H1 (cell line): ENCODE results near the gene TBC1D7. TPM values are rescaled to one million over a fixed set of nuclear protein-coding genes. Genes with fewer than 3 reads are reported as not detected.

Experiments
- CTCF ChIA-PET: fragments of 300-600 bp; sonication (Branson Sonifier 250); formaldehyde crosslinking; loops from one replicate; lab custom pipeline; 2021; ENCODE audit not compliant: partially characterized antibody; lab: Charles Lee
- POLR2A ChIA-PET: fragments of 300-600 bp; sonication (Branson Sonifier 250); formaldehyde crosslinking; loops from one replicate; lab custom pipeline; 2021; ENCODE audit warnings: inconsistent platforms; ENCODE audit not compliant: partially characterized antibody; lab: Charles Lee
- DNase-seq, 2 experiments: peaks; one replicate each; pipeline versions ENCODE4 v3.0.0 to v3.0.0-alpha.2; 2010 to 2022; ENCODE audit warnings: low spot score in 2 of 2, low read depth in 1 of 2, mixed read lengths in 1 of 2
- FAIRE-seq: peaks from 2 replicates; lab custom pipeline; 2011; peaks lifted over from hg19 to GRCh38; lab: Jason Lieb, UNC
- H2AFZ ChIP-seq: 2 replicates; pipeline ENCODE4 v1.8.1; 2012; ENCODE audit warnings: low read length, inconsistent platforms
- H2AK5ac ChIP-seq: 2 replicates; pipeline ENCODE4 v1.6.1; 2013; ENCODE audit warnings: low read depth, low read length
- H2BK120ac ChIP-seq: replicated peaks from 2 replicates; pipeline ENCODE3; 2013; ENCODE audit warnings: low read depth, low read length, inconsistent platforms
- H2BK12ac ChIP-seq: 2 replicates; pipeline ENCODE4 v1.6.1; 2013; ENCODE audit warnings: low read depth, low read length
- H2BK15ac ChIP-seq: 2 replicates; pipeline ENCODE4 v1.6.1; 2013; ENCODE audit warnings: low read length
- H2BK20ac ChIP-seq: 2 replicates; pipeline ENCODE4 v1.6.1; 2013; ENCODE audit warnings: low read length
- H2BK5ac ChIP-seq: 2 replicates; pipeline ENCODE4 v1.6.1; 2013; ENCODE audit warnings: low read depth, low read length
- H3K14ac ChIP-seq: 2 replicates; pipeline ENCODE4 v1.6.1; 2013; ENCODE audit warnings: inconsistent platforms; ENCODE audit not compliant: insufficient read length
- H3K18ac ChIP-seq: 2 replicates; pipeline ENCODE4 v1.6.1; 2013; ENCODE audit warnings: low read length; ENCODE audit errors: extremely low read depth
- H3K23ac ChIP-seq: 2 replicates; pipeline ENCODE4 v1.6.1; 2013; ENCODE audit warnings: inconsistent platforms; ENCODE audit not compliant: insufficient read length
- H3K23me2 ChIP-seq: 2 replicates; pipeline ENCODE4 v1.6.1; 2013; ENCODE audit warnings: low read depth, low read length
- H3K27ac ChIP-seq: 2 replicates; pipeline ENCODE4 v1.6.1; 2011; ENCODE audit warnings: low read depth, low read length, inconsistent platforms
- H3K27me3 ChIP-seq, 4 experiments: replicated peaks in 1 of 4; 1 replicate in 1 of 4; 2 replicates in 3 of 4; pipeline versions ENCODE4 v1.6.1 to v1.8.1; 2011 to 2013; ENCODE audit warnings: low read length in 3 of 4, mild to moderate bottlenecking in 3 of 4, inconsistent platforms in 2 of 4, mixed read lengths in 2 of 4, moderate library complexity in 1 of 4; ENCODE audit not compliant: control insufficient read depth in 3 of 4, insufficient read depth in 3 of 4; ENCODE audit errors: extremely low read depth in 1 of 4
- H3K36me3 ChIP-seq, 4 experiments: 2 replicates each; pipeline versions ENCODE4 v1.6.1 to v1.8.1; 2011 to 2013; ENCODE audit warnings: mild to moderate bottlenecking in 4 of 4, low read length in 3 of 4, moderate library complexity in 2 of 4, control low read depth in 1 of 4, inconsistent platforms in 1 of 4; ENCODE audit not compliant: insufficient read depth in 4 of 4, control insufficient read depth in 2 of 4
- H3K4ac ChIP-seq: replicated peaks from 2 replicates; pipeline ENCODE3; 2013; ENCODE audit warnings: low read length, low read depth, mixed read lengths, inconsistent platforms; ENCODE audit not compliant: insufficient read length
- H3K4me1 ChIP-seq, 4 experiments: replicated peaks in 1 of 4; 1 replicate in 1 of 4; 2 replicates in 3 of 4; pipeline versions ENCODE4 v1.6.1 to v1.8.1; 2011 to 2013; ENCODE audit warnings: low read length in 3 of 4, inconsistent platforms in 2 of 4, mixed read lengths in 1 of 4; ENCODE audit not compliant: insufficient read depth in 4 of 4, control insufficient read depth in 3 of 4
- H3K4me2 ChIP-seq, 2 experiments: 2 replicates each; pipeline versions ENCODE4 v1.6.1 to v1.8.1; 2011 to 2013; ENCODE audit warnings: low read depth in 2 of 2, low read length in 2 of 2, control low read depth in 1 of 2, inconsistent platforms in 1 of 2, mild to moderate bottlenecking in 1 of 2; ENCODE audit not compliant: insufficient read depth in 1 of 2
- H3K4me3 ChIP-seq, 4 experiments: fragments of 200-600, 300-600 bp in 1 of 4; sonication (generic), shearing (Covaris generic), sonication (Bioruptor Twin) in 1 of 4; 2 replicates each; pipeline versions ENCODE4 v1.5.1 to v1.8.1; 2011 to 2016; ENCODE audit warnings: low read length in 4 of 4, low read depth in 3 of 4, control low read depth in 2 of 4, inconsistent platforms in 2 of 4, mild to moderate bottlenecking in 2 of 4, mixed read lengths in 1 of 4, moderate library complexity in 1 of 4; ENCODE audit not compliant: insufficient read depth in 2 of 4; ENCODE audit errors: extremely low read depth in 1 of 4
- H3K56ac ChIP-seq: replicated peaks from 2 replicates; pipeline ENCODE3; 2013; ENCODE audit warnings: low read depth, mild to moderate bottlenecking, mixed read lengths, low read length, inconsistent platforms; ENCODE audit not compliant: insufficient read length
- H3K79me1 ChIP-seq: 2 replicates; pipeline ENCODE4 v1.6.1; 2013; ENCODE audit warnings: low read depth, low read length, control low read depth
- H3K79me2 ChIP-seq, 2 experiments: 2 replicates each; pipeline versions ENCODE4 v1.6.1 to v1.8.1; 2012 to 2013; ENCODE audit warnings: low read length in 2 of 2, mild to moderate bottlenecking in 2 of 2, inconsistent platforms in 1 of 2; ENCODE audit not compliant: insufficient read depth in 2 of 2, control insufficient read depth in 1 of 2
- H3K9ac ChIP-seq, 4 experiments: replicated peaks in 1 of 4; 1 replicate in 1 of 4; 2 replicates in 3 of 4; pipeline versions ENCODE4 v1.6.1 to v1.8.1; 2011 to 2013; ENCODE audit warnings: low read depth in 3 of 4, low read length in 3 of 4, control low read depth in 2 of 4, mild to moderate bottlenecking in 2 of 4, moderate library complexity in 2 of 4, inconsistent platforms in 1 of 4; ENCODE audit errors: extremely low read depth in 1 of 4
- H3K9me3 ChIP-seq, 2 experiments: 2 replicates each; pipeline versions ENCODE4 v1.6.1 to v1.8.1; 2012 to 2013; ENCODE audit warnings: mild to moderate bottlenecking in 2 of 2, moderate library complexity in 2 of 2, control low read depth in 1 of 2, inconsistent platforms in 1 of 2, low read depth in 1 of 2, low read length in 1 of 2, mixed read lengths in 1 of 2; ENCODE audit not compliant: insufficient read depth in 2 of 2
- H4K20me1 ChIP-seq, 2 experiments: replicated peaks in 1 of 2; 2 replicates each; pipeline versions ENCODE3 to v1.8.1; 2011 to 2013; ENCODE audit warnings: inconsistent platforms in 2 of 2, low read length in 2 of 2, mild to moderate bottlenecking in 1 of 2; ENCODE audit not compliant: insufficient read depth in 2 of 2, control insufficient read depth in 1 of 2
- H4K5ac ChIP-seq: 2 replicates; pipeline ENCODE4 v1.6.1; 2013; ENCODE audit warnings: low read length, low read depth, mixed read lengths, inconsistent platforms; ENCODE audit not compliant: insufficient read length
- H4K8ac ChIP-seq: 2 replicates; pipeline ENCODE4 v1.8.0; 2013; ENCODE audit warnings: mild to moderate bottlenecking, moderate library complexity, low read length, inconsistent platforms; ENCODE audit not compliant: insufficient read depth; ENCODE audit errors: extremely low read depth
- H4K91ac ChIP-seq: replicated peaks from 2 replicates; pipeline ENCODE3; 2013; ENCODE audit warnings: low read length, mixed read lengths, inconsistent platforms; ENCODE audit not compliant: insufficient read length
- BACH1 ChIP-seq: IDR thresholded peaks from 2 replicates; pipeline ENCODE4 v1.6.1; 2012; ENCODE audit warnings: low read length, improper control_type of control experiment
- BCL11A ChIP-seq, 2 experiments: IDR thresholded peaks; one replicate each; pipeline ENCODE4 v1.6.1; 2011; ENCODE audit warnings: low read depth in 2 of 2, low read length in 2 of 2, mild to moderate bottlenecking in 2 of 2
- CEBPB ChIP-seq: IDR thresholded peaks from 2 replicates; pipeline ENCODE4 v1.6.1; 2012; ENCODE audit warnings: low read depth, low read length
- HDAC2 ChIP-seq, 2 experiments: fragments of 300-600 bp in 1 of 2; sonication (generic) in 1 of 2; IDR thresholded peaks; 2 replicates each; pipeline ENCODE4 v1.6.1; 2011 to 2012; ENCODE audit warnings: low read depth in 2 of 2, low read length in 2 of 2, mild to moderate bottlenecking in 2 of 2, moderate library complexity in 2 of 2, borderline replicate concordance in 1 of 2, inconsistent platforms in 1 of 2
- RFX5 ChIP-seq: IDR thresholded peaks from 2 replicates; pipeline ENCODE4 v1.6.1; 2011; ENCODE audit warnings: low read depth, low read length, improper control_type of control experiment, borderline replicate concordance
- SIN3A ChIP-seq, 2 experiments: IDR thresholded peaks in 1 of 2; conservative IDR thresholded peaks in 1 of 2; 2 replicates each; pipeline ENCODE4 v1.6.1; 2011 to 2012; ENCODE audit warnings: low read length in 2 of 2, improper control_type of control experiment in 1 of 2, low read depth in 1 of 2, mild to moderate bottlenecking in 1 of 2
- TAF7 ChIP-seq: optimal IDR thresholded peaks from 2 replicates; pipeline ENCODE3; 2011; ENCODE audit warnings: low read depth, mild to moderate bottlenecking, inconsistent platforms, low read length, moderate library complexity, borderline replicate concordance
- YY1 ChIP-seq: IDR thresholded peaks from 2 replicates; pipeline ENCODE4 v1.6.1; 2011; ENCODE audit warnings: low read depth, mild to moderate bottlenecking, low read length
- WGBS, 2 experiments: shearing (Covaris generic) in 1 of 2; methylation state at CpG; one replicate each; pipeline versions ENCODE4 v1.1.6 to v1.1.7; 2013 to 2015; ENCODE audit warnings: low lambda C conversion rate in 2 of 2, mixed read lengths in 2 of 2, inconsistent platforms in 1 of 2, low coverage in 1 of 2, missing lambda C conversion rate in 1 of 2; ENCODE audit not compliant: insufficient replicate concordance in 2 of 2, insufficient coverage in 1 of 2, insufficient read length in 1 of 2; ENCODE audit errors: extremely low coverage in 1 of 2, missing lambda C conversion rate in 1 of 2; 5-methylcytosine and 5-hydroxymethylcytosine counted together
- polyA plus RNA-seq, 7 experiments: library from polyadenylated mRNA; depleted of rRNA in 3 of 7; stranded (reverse) in 5 of 7; unstranded in 2 of 7; fragments of >200 nt in 5 of 7; fragments of 200-250 nt in 2 of 7; gene quantifications; 1 replicate in 5 of 7; 2 replicates in 1 of 7; 4 replicates in 1 of 7; pipeline versions ENCODE4 v1.2.1 to v1.2.3, GENCODE V29; 2011 to 2013; ENCODE audit warnings: missing spikeins in 2 of 7, mixed read lengths in 2 of 7
- total RNA-seq: library from RNA; stranded (reverse); fragmentation: NEBNext Ultra II Directional; extraction: Animal tissue kit (Norgen Biotek cat#: 25700); gene quantifications from 2 replicates; pipeline ENCODE4 v1.2.1, GENCODE V29; 2021

Gene TBC1D7
- total and polyA plus RNA-seq, 2 of the 8 experiments (the other 6 are each of a cell fraction or from before 2014, with no cell fraction given), result 46.1 to 55.2 TPM

DNA sequence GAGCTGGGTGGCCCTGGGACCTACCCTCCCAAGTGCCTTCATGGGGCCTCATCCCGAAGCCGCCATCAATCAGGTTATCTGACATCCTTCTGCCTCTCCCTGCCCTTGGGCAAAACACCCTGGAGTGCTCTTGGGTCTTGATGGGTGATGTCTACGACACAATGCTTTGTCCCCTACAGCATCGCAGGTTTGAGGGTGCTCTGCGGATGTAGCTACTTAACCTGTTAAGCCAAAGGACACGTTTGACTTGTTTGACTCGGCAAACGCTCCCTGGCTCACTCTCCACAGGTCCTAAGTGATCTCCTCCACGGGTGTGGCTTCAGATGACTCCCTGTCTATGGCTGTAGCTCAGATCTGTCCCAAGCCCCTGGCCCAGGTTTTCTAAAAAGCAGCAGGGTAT lies 35.6 kb downstream of the TBC1D7 start:
- no peak overlapping the region for H2BK20ac ChIP-seq
- no peak overlapping the region for H2BK5ac ChIP-seq
- H2AK5ac ChIP-seq, result no peak overlapping the region
- H2AFZ ChIP-seq, result no peak overlapping the region
- no peaks in the 10 kb centered on the region for H3K27me3 ChIP-seq
- peaks cover 7 to 58% (median 23%) of the 10 kb centered on the region in 4 experiments; a peak in 6 of 8 replicates for H3K36me3 ChIP-seq
- no peak overlapping the region for H3K23ac ChIP-seq
- no peak for DNase-seq
- no peak for FAIRE-seq
- H3K4me3 ChIP-seq, result no peak overlapping the region
- CTCF ChIA-PET, result interaction anchor here (0.6 to 1.4 kb wide), 4 partner anchors 10 to 317 kb away, joined by 3 to 4 read pairs (median 3); no protein-coding TSS in a partner anchor
- no peak overlapping the region for H4K8ac ChIP-seq
- H3K23me2 ChIP-seq, result no peaks in the 10 kb centered on the region
- 0 out of 2 replicates have a peak, but pooled peaks cover 2% of the 10 kb centered on the region for H3K79me1 ChIP-seq
- no peak overlapping the region for H4K5ac ChIP-seq
- no peak for TF ChIP-seq RFX5
- no peak for TF ChIP-seq CEBPB
- TF ChIP-seq TAF7, result no peak
- no peak for TF ChIP-seq HDAC2 (IDR thresholded peaks at IDR 0.05; ENCODE audit: borderline replicate concordance in 1 of 2, low read depth in 2 of 2, low read length in 2 of 2)
- no peak for TF ChIP-seq BCL11A (IDR thresholded peaks at IDR 0.05; ENCODE audit: low read depth in 2 of 2, low read length in 2 of 2)
- no peak for TF ChIP-seq YY1
- TF ChIP-seq BACH1, result no peak
- TF ChIP-seq SIN3A (conservative IDR thresholded peaks at IDR 0.05 in 1 of 2, IDR thresholded peaks at IDR 0.05 in 1 of 2; ENCODE audit: low read depth in 1 of 2, low read length in 2 of 2), result no peak
- TF ChIP-seq, all 59 proteins: peak for 0
- POLR2A ChIA-PET, result interaction anchor here (1.0 to 2.2 kb wide), 2 partner anchors 8 to 62 kb away, joined by 3 to 8 read pairs; no protein-coding TSS in a partner anchor
- H3K4me1 ChIP-seq, result no peaks in the 10 kb centered on the region
- no peak overlapping the region for H2BK15ac ChIP-seq
- H3K9me3 ChIP-seq, result peaks cover 0 to 4% of the 10 kb centered on the region in 2 experiments; a peak in 2 of 4 replicates
- peaks cover 0 to 12% of the 10 kb centered on the region in 2 experiments for H4K20me1 ChIP-seq
- 95% methylated on average over 8 of the region's 9 CpGs; no CpG with 5 or more reads in 1 of the 2 experiments for WGBS, 2 experiments
- H2BK12ac ChIP-seq, result no peak overlapping the region
- no peak overlapping the region for H3K56ac ChIP-seq
- H3K79me2 ChIP-seq, result no peaks in the 10 kb centered on the region
- H3K18ac ChIP-seq, result no peak overlapping the region
- H3K27ac ChIP-seq, result no peak overlapping the region
- H4K91ac ChIP-seq, result no peak overlapping the region
- no peak overlapping the region for H2BK120ac ChIP-seq
- no peak overlapping the region for H3K9ac ChIP-seq
- H3K4ac ChIP-seq, result no peak overlapping the region
- no peak overlapping the region for H3K4me2 ChIP-seq
- H3K14ac ChIP-seq, result no peak overlapping the region
